Activated CD8-positive, alpha-beta T cell treated with anti-CD3 and anti-CD28 coated beads for 36 hours (primary cell): ENCODE data around the gene CRTAC1. TPM values are rescaled to one million over a fixed set of nuclear protein-coding genes. Genes with fewer than 3 reads are reported as not detected.

Source experiments
- ATAC-seq: fragments of 200-7000 bp; cut with Tn5 transposase; one replicate; pipeline ENCODE4 v1.10.0; 2021; ENCODE audit warnings: mild to moderate bottlenecking, moderate library complexity
- CTCF ChIA-PET: fragments of 350-600 bp; sonication (Branson Sonifier 250); formaldehyde crosslinking; loops from one replicate; lab custom pipeline; 2021; ENCODE audit warnings: antibody characterized with exemption; lab: Charles Lee
- POLR2A ChIA-PET: fragments of 350-600 bp; sonication (Branson Sonifier 250); formaldehyde crosslinking; loops from one replicate; lab custom pipeline; 2021; ENCODE audit warnings: antibody characterized with exemption; lab: Charles Lee
- DNase-seq: peaks from one replicate; pipeline ENCODE4 v3.0.0-alpha.2; 2020
- H3K27ac Mint-ChIP-seq: one replicate; pipeline ENCODE4 v1.8.0; 2021; ENCODE audit warnings: mild to moderate bottlenecking, mixed read lengths
- H3K27me3 Mint-ChIP-seq: one replicate; pipeline ENCODE4 v1.8.0; 2021; ENCODE audit warnings: mixed read lengths
- H3K36me3 Mint-ChIP-seq: one replicate; pipeline ENCODE4 v1.8.0; 2021; ENCODE audit warnings: low read depth, mixed read lengths
- H3K4me1 Mint-ChIP-seq: one replicate; pipeline ENCODE4 v1.8.0; 2021; ENCODE audit warnings: low read depth, mixed read lengths
- H3K4me3 Mint-ChIP-seq: one replicate; pipeline ENCODE4 v1.8.0; 2021; ENCODE audit warnings: mild to moderate bottlenecking, moderate library complexity, mixed read lengths
- H3K9me3 Mint-ChIP-seq: one replicate; pipeline ENCODE4 v1.8.0; 2021; ENCODE audit warnings: mixed read lengths
- intact Hi-C: fragments of 100-400 bp; cut with micrococcal nuclease; formaldehyde crosslinking; loops from one replicate; pipeline ENCODE4 v1.10.0; 2022
- total RNA-seq, 2 experiments: library from RNA; stranded (reverse); gene quantifications; one replicate each; pipeline ENCODE4 v1.2.3, GENCODE V29; 2021
- TF ChIP-seq, protein P1 (sequence below): fragments of 200-600 bp; IDR thresholded peaks from one replicate; pipeline ENCODE4 v1.8.0; 2022; ENCODE audit warnings: antibody characterized with exemption, mild to moderate bottlenecking

Gene CRTAC1
- total RNA-seq, 2 experiments from 2014 or later: not detected

DNA sequence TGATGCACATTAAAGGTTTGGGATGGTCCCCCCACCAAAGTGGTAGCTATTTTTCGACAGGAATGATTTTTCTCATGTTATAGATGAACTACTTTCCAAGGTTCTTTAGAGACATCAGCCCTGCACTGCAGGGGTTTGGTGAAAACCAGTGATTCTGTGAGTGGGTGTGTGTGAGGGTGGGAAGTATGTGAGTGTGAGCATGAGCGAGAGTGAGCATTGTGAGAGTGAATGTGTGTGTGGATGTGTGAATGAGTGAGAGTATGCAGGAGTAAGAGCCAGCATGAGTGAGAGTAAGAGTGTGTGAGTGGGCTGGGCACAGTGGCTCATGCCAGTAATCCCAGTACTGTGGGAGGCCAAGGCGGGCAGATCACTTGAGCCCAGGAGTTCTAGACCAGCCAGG lies 105.7 kb downstream of the CRTAC1 start:
- TF ChIP-seq, protein P1, sequence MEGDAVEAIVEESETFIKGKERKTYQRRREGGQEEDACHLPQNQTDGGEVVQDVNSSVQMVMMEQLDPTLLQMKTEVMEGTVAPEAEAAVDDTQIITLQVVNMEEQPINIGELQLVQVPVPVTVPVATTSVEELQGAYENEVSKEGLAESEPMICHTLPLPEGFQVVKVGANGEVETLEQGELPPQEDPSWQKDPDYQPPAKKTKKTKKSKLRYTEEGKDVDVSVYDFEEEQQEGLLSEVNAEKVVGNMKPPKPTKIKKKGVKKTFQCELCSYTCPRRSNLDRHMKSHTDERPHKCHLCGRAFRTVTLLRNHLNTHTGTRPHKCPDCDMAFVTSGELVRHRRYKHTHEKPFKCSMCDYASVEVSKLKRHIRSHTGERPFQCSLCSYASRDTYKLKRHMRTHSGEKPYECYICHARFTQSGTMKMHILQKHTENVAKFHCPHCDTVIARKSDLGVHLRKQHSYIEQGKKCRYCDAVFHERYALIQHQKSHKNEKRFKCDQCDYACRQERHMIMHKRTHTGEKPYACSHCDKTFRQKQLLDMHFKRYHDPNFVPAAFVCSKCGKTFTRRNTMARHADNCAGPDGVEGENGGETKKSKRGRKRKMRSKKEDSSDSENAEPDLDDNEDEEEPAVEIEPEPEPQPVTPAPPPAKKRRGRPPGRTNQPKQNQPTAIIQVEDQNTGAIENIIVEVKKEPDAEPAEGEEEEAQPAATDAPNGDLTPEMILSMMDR: no peak
- ChIA-PET POLR2A (no interaction called here), CTCF (no interaction called here)
- H3K36me3 Mint-ChIP-seq: no peaks in the 10 kb centered on the region
- H3K27me3 Mint-ChIP-seq: peaks cover 15% of the 10 kb centered on the region
- intact Hi-C loops: no loop called here
- H3K4me1 Mint-ChIP-seq: no peaks in the 10 kb centered on the region
- no peak for ATAC-seq
- no peak overlapping the region for H3K4me3 Mint-ChIP-seq
- DNase-seq: no peak
- H3K27ac Mint-ChIP-seq: no peak overlapping the region
- no peaks in the 10 kb centered on the region for H3K9me3 Mint-ChIP-seq

DNA sequence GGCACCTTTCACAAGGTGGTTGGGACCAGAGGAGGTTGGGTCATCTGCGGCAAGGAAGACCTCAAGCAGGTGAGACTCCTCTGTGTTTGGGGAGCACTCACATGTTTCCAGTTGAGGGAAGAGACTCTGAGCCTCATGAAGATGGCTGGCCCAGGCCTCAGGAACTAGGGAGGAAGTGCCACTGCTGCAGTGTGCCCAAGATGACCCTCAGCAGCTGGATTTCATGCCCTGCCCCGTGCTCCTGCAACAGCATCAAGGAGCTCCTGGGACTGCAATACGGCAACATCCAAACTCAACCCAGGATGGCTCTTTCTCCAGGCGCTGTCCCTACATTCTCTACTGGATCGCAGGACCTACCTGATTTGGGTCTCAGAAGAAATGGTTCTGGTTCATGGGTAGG lies 106.9 kb downstream of the CRTAC1 start:
- no peaks in the 10 kb centered on the region for H3K9me3 Mint-ChIP-seq
- H3K27me3 Mint-ChIP-seq: peaks cover 12% of the 10 kb centered on the region

DNA sequence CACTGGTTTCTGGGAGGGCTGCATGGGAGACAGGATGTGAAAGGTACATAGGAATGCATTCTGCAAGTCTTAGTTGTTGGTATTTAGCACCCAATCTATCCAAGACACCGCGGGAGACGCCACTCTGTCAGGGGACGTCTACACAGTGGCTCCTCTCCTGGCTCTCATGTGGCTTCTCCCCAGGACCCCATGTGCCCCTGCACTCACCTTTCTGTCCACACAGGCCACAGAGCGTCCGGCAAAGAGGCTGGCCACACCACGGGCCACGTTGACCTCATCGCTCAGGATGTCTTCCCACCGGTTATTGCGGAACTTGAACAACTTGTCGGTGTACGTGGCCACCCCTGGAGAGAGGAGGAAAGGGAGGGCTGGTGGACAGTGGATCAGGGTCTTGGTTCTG lies 107.4 kb downstream of the CRTAC1 start:
- Mint-ChIP-seq H3K27ac (no peak overlapping the region), H3K4me1 (peaks cover 3% of the 10 kb centered on the region), H3K36me3 (no peaks in the 10 kb centered on the region), H3K4me3 (no peak overlapping the region), H3K27me3 (peaks cover 14% of the 10 kb centered on the region), H3K9me3 (no peaks in the 10 kb centered on the region)
- intact Hi-C loops: no loop called here
- ChIA-PET CTCF (interaction anchor here (1.4 to 1.6 kb wide), 3 partner anchors 8 to 123 kb away, joined by 5 to 7 read pairs (median 5); no protein-coding TSS in a partner anchor), POLR2A (interaction anchor here (0.6 kb wide), 1 partner anchor 404 kb away, joined by 3 read pairs; no protein-coding TSS in a partner anchor)
- DNase-seq (no peak), ATAC-seq (no peak)
- TF ChIP-seq, protein P1: no peak

More for the DNA sequence above, 106.9 kb downstream of the CRTAC1 start:
- ChIA-PET CTCF (interaction anchor here (1.4 to 1.6 kb wide), 3 partner anchors 9 to 122 kb away, joined by 5 to 7 read pairs (median 5); no protein-coding TSS in a partner anchor), POLR2A (interaction anchor here (0.6 kb wide), 1 partner anchor 404 kb away, joined by 3 read pairs; no protein-coding TSS in a partner anchor)
- H3K4me1 Mint-ChIP-seq: peaks cover 3% of the 10 kb centered on the region
- ATAC-seq (no peak), DNase-seq (no peak)
- H3K36me3 Mint-ChIP-seq: no peaks in the 10 kb centered on the region
- TF ChIP-seq, protein P1: no peak
- intact Hi-C loops: no loop called here
- H3K4me3 Mint-ChIP-seq: no peak overlapping the region
- no peak overlapping the region for H3K27ac Mint-ChIP-seq

DNA sequence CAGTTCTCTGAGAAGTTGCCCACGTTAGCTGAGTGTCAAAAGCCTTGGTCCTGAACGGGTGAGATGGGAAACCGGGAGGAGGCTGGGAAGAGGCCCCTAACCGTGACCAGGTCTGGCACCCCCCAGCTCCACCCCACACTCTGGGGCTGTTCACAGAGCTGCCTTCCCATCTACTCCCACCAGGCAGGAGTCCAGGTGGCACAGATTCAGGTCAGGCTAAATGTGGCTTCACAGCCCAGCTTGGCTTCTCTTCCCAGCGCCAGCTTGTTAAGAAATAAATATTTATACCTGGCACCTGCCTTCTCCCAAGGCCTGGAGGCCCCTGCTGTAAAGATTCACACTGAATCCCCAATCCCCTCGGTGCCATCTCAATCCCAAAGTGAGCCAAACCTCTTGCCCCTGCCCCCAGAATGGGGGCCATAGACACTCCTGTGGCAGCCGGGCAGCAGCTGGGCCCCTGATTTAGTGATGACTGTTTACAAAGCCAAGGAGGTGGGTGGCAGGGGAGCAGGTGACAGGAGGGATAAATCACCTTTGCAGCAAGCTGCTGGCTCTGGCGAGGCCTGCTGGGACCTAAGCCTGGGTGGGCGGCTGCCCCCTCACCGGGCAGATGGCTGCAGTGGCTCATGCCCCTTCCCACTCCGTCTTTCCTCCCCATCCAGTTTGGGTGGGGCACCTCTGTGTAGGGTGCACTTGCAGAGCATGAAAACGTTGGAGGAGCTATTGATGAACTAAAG lies 108.2 kb downstream of the CRTAC1 start:
- no peaks in the 10 kb centered on the region for H3K9me3 Mint-ChIP-seq
- no peak overlapping the region for H3K27ac Mint-ChIP-seq
- peaks cover 3% of the 10 kb centered on the region for H3K4me1 Mint-ChIP-seq
- CTCF ChIA-PET: interaction anchor here (1.2 to 1.4 kb wide), 2 partner anchors 106 to 124 kb away, joined by 3 to 5 read pairs; no protein-coding TSS in a partner anchor
- H3K36me3 Mint-ChIP-seq: no peaks in the 10 kb centered on the region
- peaks cover 12% of the 10 kb centered on the region for H3K27me3 Mint-ChIP-seq
- no peak for DNase-seq
- intact Hi-C loops: no loop called here
- POLR2A ChIA-PET: no interaction called here
- TF ChIP-seq, protein P1: no peak
- H3K4me3 Mint-ChIP-seq: no peak overlapping the region
- no peak for ATAC-seq

DNA sequence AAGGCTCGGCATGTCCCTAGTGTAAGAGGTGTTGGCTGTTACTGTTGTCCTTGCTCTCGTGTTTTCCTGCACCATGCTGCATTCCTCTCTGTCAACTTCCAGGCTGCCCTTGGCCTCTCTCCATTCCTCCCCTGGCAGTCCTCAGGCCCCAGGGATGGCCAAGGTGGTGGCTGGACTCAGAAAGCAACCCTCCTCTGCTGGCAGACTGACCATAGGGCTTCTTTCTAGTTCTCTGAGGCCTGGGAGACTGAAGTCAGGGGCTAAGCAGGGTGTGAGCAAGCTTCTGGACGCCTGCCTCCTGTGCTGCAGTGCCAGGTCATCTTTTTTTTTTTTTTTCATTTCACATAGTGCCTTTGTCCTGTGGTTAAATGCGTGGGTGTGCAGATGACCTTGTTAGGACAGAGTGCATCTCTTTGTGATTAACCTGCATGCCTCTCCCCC lies 108.8 kb downstream of the CRTAC1 start:
- no peak overlapping the region for H3K27ac Mint-ChIP-seq
- peaks cover 3% of the 10 kb centered on the region for H3K4me1 Mint-ChIP-seq
- ATAC-seq (no peak), DNase-seq (no peak)
- intact Hi-C loops: no loop called here
- H3K4me3 Mint-ChIP-seq: no peak overlapping the region
- TF ChIP-seq, protein P1: no peak
- H3K9me3 Mint-ChIP-seq: no peaks in the 10 kb centered on the region
- ChIA-PET POLR2A (no interaction called here), CTCF (interaction anchor here (1.2 kb wide), 1 partner anchor 107 kb away, joined by 3 read pairs; no protein-coding TSS in a partner anchor)
- H3K27me3 Mint-ChIP-seq: peaks cover 12% of the 10 kb centered on the region
- no peaks in the 10 kb centered on the region for H3K36me3 Mint-ChIP-seq
